Ovary (tissue), 3 donors: ENCODE data around the gene DNAJB1.

Source experiments
- CTCF ChIP-seq, 3 donors: fragments of 450-650 bp in 2 of 3; fragments of 200-600 bp in 1 of 3; IDR thresholded peaks; one replicate each; pipeline versions ENCODE4 v1.5.1 to v1.8.0; 2016 to 2022; ENCODE audit warnings: antibody characterized with exemption in 3 of 3, mild to moderate bottlenecking in 1 of 3
- POLR2A ChIP-seq: fragments of 450-650 bp; IDR thresholded peaks from one replicate; pipeline ENCODE4 v1.6.1; 2017; ENCODE audit warnings: antibody characterized with exemption, mild to moderate bottlenecking, moderate library complexity
- donor health status: DM: no; HTN: no; CAD: no.

- TF ChIP-seq CTCF (IDR thresholded peaks at IDR 0.05) (no peak), POLR2A (no peak)
Measured at GRCh38 chr19:14467816-14468215, 50.4 kb downstream of the DNAJB1 start.
